ENCODE results near the gene PDE3A.
"Not testable (repeated sequence)": the region's sequence is repeated elsewhere in the genome, so short reads cannot be mapped to it uniquely, and the experiment has no call there.

The PDE3A gene

DNA sequence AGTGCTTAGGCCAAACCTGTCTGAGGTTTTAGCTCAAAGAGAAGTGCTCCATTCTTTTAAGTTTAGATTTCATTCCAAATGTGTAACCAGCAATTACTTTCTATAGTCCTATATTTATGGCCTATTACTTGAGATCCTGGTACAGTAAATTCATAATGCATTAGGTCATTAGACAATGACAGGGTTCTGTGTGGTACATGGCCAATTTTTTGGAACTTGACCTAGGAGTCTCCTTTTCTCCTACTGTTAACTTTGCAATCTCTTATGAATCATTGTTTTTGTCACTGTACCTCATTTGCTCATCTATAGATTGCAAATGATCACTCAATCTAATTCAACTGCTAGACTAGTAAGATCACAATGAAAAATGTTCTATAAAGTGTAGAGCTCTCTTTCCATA, 136.7 kb downstream of the PDE3A start:
- DNase-seq, result no peak

DNA sequence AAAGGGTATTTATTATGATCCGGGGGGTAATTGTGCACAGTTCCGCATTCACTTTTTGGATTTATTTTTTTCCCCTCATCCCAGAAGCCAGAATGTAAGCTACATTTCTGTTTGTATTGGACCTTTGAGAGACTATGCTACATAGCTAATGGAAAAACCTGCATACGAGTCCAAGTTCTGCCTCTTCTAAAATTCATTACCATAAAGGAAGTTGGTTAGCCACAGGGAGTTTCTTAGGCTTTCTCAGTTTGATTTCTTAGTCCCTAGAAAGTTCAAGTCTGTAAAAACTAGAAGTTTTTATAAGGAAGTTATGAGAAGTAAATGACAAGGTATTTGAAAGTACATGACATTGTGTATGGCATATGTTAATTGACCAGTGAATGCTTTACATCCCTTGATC, 138.7 kb downstream of the PDE3A start:
- no peak for DNase-seq

DNA sequence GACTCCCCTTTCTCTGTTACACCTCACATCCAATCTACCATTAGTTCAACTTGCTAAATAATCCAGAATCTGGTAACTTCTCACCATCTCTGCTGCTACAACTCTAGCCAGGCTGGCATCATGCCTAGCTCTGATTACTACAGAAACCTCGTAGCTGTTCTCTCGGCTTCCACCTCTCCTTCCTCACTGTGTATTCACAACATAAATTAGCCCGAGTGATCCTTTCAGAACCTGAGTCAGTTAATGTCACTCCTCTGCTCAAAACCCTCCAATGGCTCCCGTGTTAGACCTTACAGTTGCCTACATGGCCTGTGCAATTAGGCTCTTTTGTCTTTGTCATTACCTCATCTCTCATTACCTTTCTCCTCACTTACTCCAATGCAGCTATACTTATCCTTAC, 139.4 kb downstream of the PDE3A start:
- DNase-seq, result no peak

GRCh38 chr12:20508359-20508758, 140.0 kb downstream of the PDE3A start:
- no peak for DNase-seq

- no peak for DNase-seq
Observed at GRCh38 chr12:20508962-20509361, 140.6 kb downstream of the PDE3A start.

DNA sequence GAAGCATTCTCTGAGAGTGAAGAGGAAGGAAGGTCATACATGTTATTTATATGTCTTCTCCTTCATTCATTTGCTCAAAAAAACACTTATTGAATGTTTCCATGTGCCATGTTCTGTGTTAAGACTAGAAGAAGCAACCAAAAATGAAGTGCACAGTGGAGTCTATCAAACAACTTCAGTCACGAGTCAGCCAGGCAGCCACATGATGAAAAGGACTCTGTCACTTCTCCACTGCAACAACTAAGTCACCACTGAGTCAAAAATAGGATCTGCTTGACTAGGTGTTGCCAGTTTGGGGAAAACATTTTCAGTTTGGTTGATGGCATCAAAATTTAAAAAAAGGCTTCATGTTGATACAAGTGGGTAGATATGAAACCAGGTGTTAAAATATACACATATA, 142.5 kb downstream of the PDE3A start:
- DNase-seq, result no peak

DNA sequence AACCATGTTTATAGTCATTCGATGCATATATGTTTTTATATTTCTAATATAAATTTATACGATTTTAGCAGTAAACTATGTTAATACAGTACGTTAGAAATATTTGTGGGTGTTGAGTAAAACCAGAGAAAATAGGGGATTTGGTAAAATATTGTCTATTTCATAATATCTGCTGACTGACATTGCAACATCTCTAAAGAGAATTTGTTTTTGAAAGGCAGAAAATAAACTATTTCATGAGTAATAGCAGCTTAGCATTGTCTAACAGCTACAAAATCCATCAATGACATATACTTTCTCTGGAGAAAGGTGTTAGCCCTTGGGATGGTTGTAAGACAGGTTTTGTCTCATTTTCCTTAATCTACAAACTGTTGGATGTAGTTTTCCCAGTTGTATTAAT, 144.9 kb downstream of the PDE3A start:
- DNase-seq, result no peak

- DNase-seq, result no peak
Observed at GRCh38 chr12:20514598-20514997, 146.3 kb downstream of the PDE3A start.

GRCh38 chr12:20520532-20520931, 152.2 kb downstream of the PDE3A start:
- DNase-seq, result no peak

- DNase-seq, result no peak
Observed at GRCh38 chr12:20523658-20524057, 155.3 kb downstream of the PDE3A start.

- DNase-seq, result no peak
Observed at GRCh38 chr12:20524113-20524512, 155.8 kb downstream of the PDE3A start.

GRCh38 chr12:20525064-20525610, 156.8 kb downstream of the PDE3A start:
- no peak for DNase-seq

GRCh38 chr12:20527417-20528163, 159.3 kb downstream of the PDE3A start:
- no peak for DNase-seq

DNA sequence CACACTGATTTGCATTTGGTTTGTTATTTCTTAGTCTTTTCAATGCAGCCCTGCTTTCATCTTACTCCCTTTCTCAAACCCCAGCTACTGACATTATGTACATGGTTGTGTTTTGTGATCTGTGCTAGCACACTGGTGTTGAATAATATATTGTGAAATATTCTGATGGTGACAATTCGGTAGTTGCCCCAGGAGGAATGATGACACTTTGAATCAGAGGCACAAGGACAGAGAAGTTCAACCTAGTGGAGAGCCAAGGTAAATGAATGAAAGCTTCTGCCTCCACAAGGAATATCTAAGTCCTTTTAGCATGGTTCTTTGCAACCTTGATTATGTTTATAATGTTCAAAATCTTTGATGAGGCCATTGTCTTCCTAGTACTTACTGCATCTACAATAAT, 159.9 kb downstream of the PDE3A start:
- no peak for DNase-seq

GRCh38 chr12:20546267-20546666, 177.9 kb downstream of the PDE3A start:
- DNase-seq, result no peak

GRCh38 chr12:20547816-20548575, 179.7 kb downstream of the PDE3A start:
- DNase-seq, result no peak

DNA sequence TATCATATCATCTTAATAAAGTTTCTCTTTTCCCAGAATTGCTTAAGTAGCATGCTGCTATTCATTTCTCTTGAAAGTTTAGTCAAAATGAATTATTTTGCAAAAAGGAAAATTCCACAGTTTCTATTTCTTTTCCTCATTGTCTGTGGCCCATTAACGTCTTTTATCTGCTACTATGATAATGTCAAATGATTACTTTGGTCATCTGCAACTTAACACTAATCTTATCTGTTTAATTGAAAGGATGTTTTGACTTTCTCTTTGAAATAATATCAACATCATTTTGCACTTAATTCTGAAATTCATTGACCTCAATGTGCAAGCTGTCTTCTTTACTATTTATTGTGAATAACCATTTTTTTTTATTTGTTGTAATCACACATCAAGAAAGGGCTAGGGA, 180.3 kb downstream of the PDE3A start:
- no peak for DNase-seq

GRCh38 chr12:20549108-20549719, 180.9 kb downstream of the PDE3A start:
- no peak for DNase-seq

- DNase-seq, result not testable (repeated sequence)
Observed at GRCh38 chr12:20551742-20552442, 183.6 kb downstream of the PDE3A start.

DNA sequence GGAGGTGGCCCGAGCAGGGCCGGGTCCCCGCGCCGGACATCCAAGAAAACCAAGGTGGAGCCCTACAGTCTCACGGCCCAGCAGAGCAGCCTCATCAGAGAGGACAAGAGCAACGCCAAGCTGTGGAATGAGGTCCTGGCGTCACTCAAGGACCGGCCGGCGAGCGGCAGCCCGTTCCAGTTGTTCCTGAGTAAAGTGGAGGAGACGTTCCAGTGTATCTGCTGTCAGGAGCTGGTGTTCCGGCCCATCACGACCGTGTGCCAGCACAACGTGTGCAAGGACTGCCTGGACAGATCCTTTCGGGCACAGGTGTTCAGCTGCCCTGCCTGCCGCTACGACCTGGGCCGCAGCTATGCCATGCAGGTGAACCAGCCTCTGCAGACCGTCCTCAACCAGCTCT, 184.2 kb downstream of the PDE3A start:
- DNase-seq, result not testable (repeated sequence)

- no peak for DNase-seq
Observed at GRCh38 chr12:20555015-20555414, 186.7 kb downstream of the PDE3A start.

GRCh38 chr12:20555771-20556170, 187.4 kb downstream of the PDE3A start:
- DNase-seq, result no peak

- no peak for DNase-seq
Observed at GRCh38 chr12:20557096-20557495, 188.8 kb downstream of the PDE3A start.
